Measurements from ENCODE around the gene RAB14.
"Not testable (repeated sequence)": the region's sequence is repeated elsewhere in the genome, so short reads cannot be mapped to it uniquely, and the experiment has no call there.

The RAB14 gene

GRCh38 chr9:121156263-121156731 lies 45.4 kb downstream of the RAB14 start:
- DNase-seq (ENCODE audit: low read depth), result no peak

GRCh38 chr9:121154782-121155181 lies 46.9 kb downstream of the RAB14 start:
- no peak for DNase-seq (ENCODE audit: low read depth)

GRCh38 chr9:121153642-121154041 lies 48.0 kb downstream of the RAB14 start:
- no peak for DNase-seq (ENCODE audit: low read depth)

GRCh38 chr9:121150188-121150587 lies 51.5 kb downstream of the RAB14 start:
- no peak for DNase-seq (ENCODE audit: low read depth)

GRCh38 chr9:121144482-121144881 lies 57.2 kb downstream of the RAB14 start:
- no peak for DNase-seq (ENCODE audit: low read depth)

GRCh38 chr9:121143771-121144170 lies 57.9 kb downstream of the RAB14 start:
- no peak for DNase-seq (ENCODE audit: low read depth)

GRCh38 chr9:121141706-121142105 lies 60.0 kb downstream of the RAB14 start:
- no peak for DNase-seq (ENCODE audit: low read depth)

GRCh38 chr9:121141306-121141705 lies 60.4 kb downstream of the RAB14 start:
- DNase-seq (ENCODE audit: low read depth), result no peak

- no peak for DNase-seq (ENCODE audit: low read depth)
Observed at GRCh38 chr9:121140162-121140561, 61.5 kb downstream of the RAB14 start.

- DNase-seq (ENCODE audit: low read depth), result no peak
Observed at GRCh38 chr9:121138973-121139372, 62.7 kb downstream of the RAB14 start.

- DNase-seq (ENCODE audit: low read depth), result no peak
Observed at GRCh38 chr9:121138561-121138960, 63.1 kb downstream of the RAB14 start.

- no peak for DNase-seq (ENCODE audit: low read depth)
Observed at GRCh38 chr9:121135642-121136041, 66.0 kb downstream of the RAB14 start.

- DNase-seq (ENCODE audit: low read depth), result peak; percentile 71
Observed at GRCh38 chr9:121133104-121133816, 68.4 kb downstream of the RAB14 start.

GRCh38 chr9:121129384-121129783 lies 72.3 kb downstream of the RAB14 start:
- DNase-seq (ENCODE audit: low read depth), result not testable (repeated sequence)

Measured in T follicular helper cell (primary cell).